GM23338 (cell line): ENCODE data around the gene HAPLN2.

Source experiments
- EZH2 ChIP-seq: fragments of 200-600 bp; sonication (generic); IDR thresholded peaks from one replicate; pipeline ENCODE4 v1.8.0; 2017; ENCODE audit warnings: antibody characterized with exemption, mild to moderate bottlenecking, low read depth; ENCODE audit not compliant: unreplicated experiment
- EZH2phosphoT487 ChIP-seq: fragments of 200-600 bp; sonication (generic); IDR thresholded peaks from one replicate; pipeline ENCODE4 v1.8.1; 2018; ENCODE audit warnings: antibody characterized with exemption; ENCODE audit not compliant: unreplicated experiment
- JUNB ChIP-seq: IDR thresholded peaks from one replicate; pipeline ENCODE4 v1.6.1; 2016; ENCODE audit warnings: antibody characterized with exemption; ENCODE audit not compliant: unreplicated experiment
- POLR2AphosphoS5 ChIP-seq: IDR thresholded peaks from 2 replicates; pipeline ENCODE4 v1.6.1; 2016; ENCODE audit warnings: antibody characterized with exemption, low read depth
- REST ChIP-seq: IDR thresholded peaks from one replicate; pipeline ENCODE4 v1.6.1; 2018; ENCODE audit warnings: antibody characterized with exemption; ENCODE audit not compliant: unreplicated experiment
- STAT1 ChIP-seq: IDR thresholded peaks from one replicate; pipeline ENCODE4 v1.6.1; 2016; ENCODE audit warnings: antibody characterized with exemption; ENCODE audit not compliant: unreplicated experiment
- ZNF114 ChIP-seq: fragments of 250-450 bp; sonication (Bioruptor Pico); IDR thresholded peaks from 2 replicates; pipeline ENCODE4 v1.5.0; 2020; ENCODE audit warnings: mild to moderate bottlenecking, moderate library complexity
- ZNF462 ChIP-seq: fragments of 250-450 bp; sonication (Bioruptor Pico); IDR thresholded peaks from 2 replicates; pipeline ENCODE4 v1.5.0; 2020; ENCODE audit warnings: mild to moderate bottlenecking, moderate library complexity
- TF ChIP-seq, protein P1 (sequence below), 2 experiments: fragments of 200-600 bp in 1 of 2; sonication (generic) in 1 of 2; conservative IDR thresholded peaks; 2 replicates each; pipeline versions ENCODE4 v1.5.1 to v1.6.1; 2016 to 2017; ENCODE audit warnings: antibody characterized with exemption in 2 of 2, low read depth in 2 of 2, mild to moderate bottlenecking in 2 of 2, moderate library complexity in 1 of 2

DNA sequence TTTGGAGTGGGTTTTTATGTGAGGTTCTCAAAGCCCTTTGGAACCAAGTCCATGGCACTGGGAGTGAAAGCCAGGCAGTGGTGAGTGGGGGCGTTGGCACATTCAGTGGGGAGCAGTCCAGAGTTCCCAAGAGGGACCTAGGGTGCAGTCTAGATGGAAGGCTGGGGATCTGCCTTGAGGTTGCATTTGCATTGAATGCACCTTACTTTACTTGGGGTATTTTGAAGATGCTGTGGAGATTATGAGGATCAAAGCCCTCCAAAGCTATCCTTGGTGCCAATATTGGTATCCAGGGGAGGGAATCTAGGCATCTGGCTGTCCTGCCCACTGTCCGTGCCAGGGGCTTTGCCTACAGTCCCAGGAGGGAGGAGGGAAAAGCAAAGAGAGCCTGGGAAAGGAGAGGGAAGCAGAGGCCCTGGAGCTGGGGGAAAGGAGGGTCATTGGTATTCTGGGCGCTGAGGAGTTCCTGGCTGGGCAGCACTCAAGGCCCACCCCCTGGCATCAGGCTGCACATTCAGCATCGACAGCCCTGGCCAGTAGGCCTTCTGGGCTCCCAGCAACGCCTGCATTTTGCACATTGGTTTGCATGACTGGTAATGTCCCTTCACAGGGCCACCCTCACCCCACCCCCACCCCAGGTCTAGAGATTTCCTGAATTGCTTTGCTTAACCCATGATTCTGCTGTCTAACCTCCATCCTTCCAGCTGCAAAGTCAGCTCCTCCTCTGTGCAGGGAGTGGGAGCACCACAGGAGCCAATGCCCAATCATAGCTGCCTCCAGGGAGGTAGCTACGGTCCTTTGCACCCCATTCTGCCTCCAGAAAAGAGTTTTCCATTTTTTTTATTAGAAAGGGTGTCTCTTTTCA is 21.9 kb downstream of the HAPLN2 start:
- peak; percentile 62 for TF ChIP-seq EZH2
- TF ChIP-seq, protein P1, sequence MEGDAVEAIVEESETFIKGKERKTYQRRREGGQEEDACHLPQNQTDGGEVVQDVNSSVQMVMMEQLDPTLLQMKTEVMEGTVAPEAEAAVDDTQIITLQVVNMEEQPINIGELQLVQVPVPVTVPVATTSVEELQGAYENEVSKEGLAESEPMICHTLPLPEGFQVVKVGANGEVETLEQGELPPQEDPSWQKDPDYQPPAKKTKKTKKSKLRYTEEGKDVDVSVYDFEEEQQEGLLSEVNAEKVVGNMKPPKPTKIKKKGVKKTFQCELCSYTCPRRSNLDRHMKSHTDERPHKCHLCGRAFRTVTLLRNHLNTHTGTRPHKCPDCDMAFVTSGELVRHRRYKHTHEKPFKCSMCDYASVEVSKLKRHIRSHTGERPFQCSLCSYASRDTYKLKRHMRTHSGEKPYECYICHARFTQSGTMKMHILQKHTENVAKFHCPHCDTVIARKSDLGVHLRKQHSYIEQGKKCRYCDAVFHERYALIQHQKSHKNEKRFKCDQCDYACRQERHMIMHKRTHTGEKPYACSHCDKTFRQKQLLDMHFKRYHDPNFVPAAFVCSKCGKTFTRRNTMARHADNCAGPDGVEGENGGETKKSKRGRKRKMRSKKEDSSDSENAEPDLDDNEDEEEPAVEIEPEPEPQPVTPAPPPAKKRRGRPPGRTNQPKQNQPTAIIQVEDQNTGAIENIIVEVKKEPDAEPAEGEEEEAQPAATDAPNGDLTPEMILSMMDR (conservative IDR thresholded peaks at IDR 0.05; ENCODE audit: low read depth in 2 of 2): no peak
- TF ChIP-seq POLR2AphosphoS5: no peak
- TF ChIP-seq ZNF114 (CRISPR knock-in tag): no peak
- no peak for TF ChIP-seq EZH2phosphoT487
- TF ChIP-seq STAT1: no peak
- no peak for TF ChIP-seq REST
- no peak for TF ChIP-seq ZNF462 (CRISPR knock-in tag)
- TF ChIP-seq JUNB: no peak
